Measurements from ENCODE around the gene CASP8. TPM values are rescaled to one million over a fixed set of nuclear protein-coding genes. Genes with fewer than 3 reads are reported as not detected.

Gene CASP8
- total RNA-seq, 2 donors from 2014 or later: 40.4 to 74.3 TPM

- no peak for DNase-seq (ENCODE audit: low spot score in 2 of 2)
- peak in 1 of 2 donors; percentile 3 for ATAC-seq
- H3K27ac Mint-ChIP-seq: peak overlapping the region; percentile 98 to 99
- H3K9me3 Mint-ChIP-seq: peaks cover 0 to 3% of the 10 kb centered on the region in 2 donors
- H3K36me3 Mint-ChIP-seq: peaks cover 7 to 36% of the 10 kb centered on the region in 2 donors
Observed at GRCh38 chr2:201258666-201259615, 1.4 kb upstream of the CASP8 start.

- Mint-ChIP-seq H3K9me3 (peaks cover 0 to 2% of the 10 kb centered on the region in 2 donors), H3K27ac (peak overlapping the region; percentile 98), H3K36me3 (peaks cover 7 to 41% of the 10 kb centered on the region in 2 donors)
- peak; percentile 9 to 34 for ATAC-seq
- DNase-seq (ENCODE audit: low spot score in 2 of 2): peak; percentile 67 to 74
Observed at GRCh38 chr2:201261471-201261870, 1.1 kb downstream of the CASP8 start.

GRCh38 chr2:201261906-201262305 lies 1.6 kb downstream of the CASP8 start:
- H3K9me3 Mint-ChIP-seq: no peaks in the 10 kb centered on the region
- peak overlapping the region; percentile 98 for H3K27ac Mint-ChIP-seq
- H3K36me3 Mint-ChIP-seq: peaks cover 7 to 41% of the 10 kb centered on the region in 2 donors
- no peak for DNase-seq (ENCODE audit: low spot score in 2 of 2)
- no peak for ATAC-seq

GRCh38 chr2:201262718-201263117 lies 2.4 kb downstream of the CASP8 start:
- ATAC-seq (peak; percentile 69 to 71), DNase-seq (ENCODE audit: low spot score in 2 of 2) (peak in 1 of 2 donors; percentile 52)
- Mint-ChIP-seq H3K27ac (peak overlapping the region; percentile 97 to 98), H3K36me3 (peaks cover 7 to 48% of the 10 kb centered on the region in 2 donors), H3K9me3 (no peaks in the 10 kb centered on the region)

GRCh38 chr2:201263779-201264178 lies 3.4 kb downstream of the CASP8 start:
- Mint-ChIP-seq H3K36me3 (peaks cover 7 to 55% of the 10 kb centered on the region in 2 donors), H3K9me3 (no peaks in the 10 kb centered on the region), H3K27ac (peak overlapping the region; percentile 63 to 72)
- DNase-seq (ENCODE audit: low spot score in 2 of 2): no peak
- ATAC-seq: no peak

GRCh38 chr2:201264472-201265173 lies 4.3 kb downstream of the CASP8 start:
- H3K36me3 Mint-ChIP-seq: peaks cover 7 to 63% of the 10 kb centered on the region in 2 donors

GRCh38 chr2:201266629-201267028 lies 6.3 kb downstream of the CASP8 start:
- ATAC-seq: no peak
- Mint-ChIP-seq H3K9me3 (no peaks in the 10 kb centered on the region), H3K36me3 (peaks cover 0 to 63% of the 10 kb centered on the region in 2 donors), H3K27ac (peak overlapping the region; percentile 33 to 45)
- no peak for DNase-seq (ENCODE audit: low spot score in 2 of 2)

More at GRCh38 chr2:201264472-201265173, 4.3 kb downstream of the CASP8 start:
- peak overlapping the region; percentile 31 to 63 for H3K27ac Mint-ChIP-seq
- H3K9me3 Mint-ChIP-seq: no peaks in the 10 kb centered on the region
- DNase-seq (ENCODE audit: low spot score in 2 of 2) (no peak), ATAC-seq (no peak)

GRCh38 chr2:201267278-201268030 lies 7.1 kb downstream of the CASP8 start:
- DNase-seq (ENCODE audit: low spot score in 2 of 2): no peak
- ATAC-seq: no peak
- Mint-ChIP-seq H3K9me3 (no peaks in the 10 kb centered on the region), H3K36me3 (peaks cover 0 to 64% of the 10 kb centered on the region in 2 donors), H3K27ac (no peak overlapping the region)

GRCh38 chr2:201269764-201270163 lies 9.4 kb downstream of the CASP8 start:
- ATAC-seq (no peak), DNase-seq (ENCODE audit: low spot score in 2 of 2) (no peak)
- Mint-ChIP-seq H3K27ac (peak overlapping the region in 1 of 2 donors; percentile 61), H3K36me3 (peaks cover 4 to 81% of the 10 kb centered on the region in 2 donors), H3K9me3 (no peaks in the 10 kb centered on the region)

- Mint-ChIP-seq H3K27ac (peak overlapping the region in 1 of 2 donors; percentile 13), H3K9me3 (no peaks in the 10 kb centered on the region), H3K36me3 (peaks cover 4 to 81% of the 10 kb centered on the region in 2 donors)
- DNase-seq (ENCODE audit: low spot score in 2 of 2) (no peak), ATAC-seq (peak in 1 of 2 donors; percentile 8)
Observed at GRCh38 chr2:201270293-201271001, 10.1 kb downstream of the CASP8 start.

GRCh38 chr2:201271917-201272316 lies 11.6 kb downstream of the CASP8 start:
- Mint-ChIP-seq H3K9me3 (no peaks in the 10 kb centered on the region), H3K36me3 (peaks cover 12 to 76% of the 10 kb centered on the region in 2 donors), H3K27ac (peak overlapping the region; percentile 3 to 45)
- ATAC-seq (peak in 1 of 2 donors; percentile 11), DNase-seq (ENCODE audit: low spot score in 2 of 2) (no peak)

GRCh38 chr2:201273330-201273983 lies 13.1 kb downstream of the CASP8 start:
- Mint-ChIP-seq H3K27ac (peak overlapping the region; percentile 62 to 65), H3K9me3 (no peaks in the 10 kb centered on the region), H3K36me3 (peaks cover 12 to 72% of the 10 kb centered on the region in 2 donors)
- ATAC-seq: peak; percentile 70 to 76
- DNase-seq (ENCODE audit: low spot score in 2 of 2): no peak

GRCh38 chr2:201275069-201275468 lies 14.7 kb downstream of the CASP8 start:
- Mint-ChIP-seq H3K9me3 (peaks cover 0 to 7% of the 10 kb centered on the region in 2 donors), H3K36me3 (peaks cover 17 to 76% of the 10 kb centered on the region in 2 donors), H3K27ac (no peak overlapping the region)
- ATAC-seq: no peak
- DNase-seq (ENCODE audit: low spot score in 2 of 2): no peak

- Mint-ChIP-seq H3K27ac (peak overlapping the region in 1 of 2 donors; percentile 60), H3K9me3 (peaks cover 0 to 13% of the 10 kb centered on the region in 2 donors), H3K36me3 (peaks cover 23 to 78% of the 10 kb centered on the region in 2 donors)
- DNase-seq (ENCODE audit: low spot score in 2 of 2) (no peak), ATAC-seq (no peak)
Observed at GRCh38 chr2:201275990-201276389, 15.7 kb downstream of the CASP8 start.

GRCh38 chr2:201276511-201276910 lies 16.2 kb downstream of the CASP8 start:
- ATAC-seq (no peak), DNase-seq (ENCODE audit: low spot score in 2 of 2) (no peak)
- Mint-ChIP-seq H3K9me3 (peaks cover 0 to 13% of the 10 kb centered on the region in 2 donors), H3K36me3 (peaks cover 23 to 74% of the 10 kb centered on the region in 2 donors), H3K27ac (peak overlapping the region in 1 of 2 donors; percentile 60)
